ENCODE results near the gene SLC9C1.

DNA sequence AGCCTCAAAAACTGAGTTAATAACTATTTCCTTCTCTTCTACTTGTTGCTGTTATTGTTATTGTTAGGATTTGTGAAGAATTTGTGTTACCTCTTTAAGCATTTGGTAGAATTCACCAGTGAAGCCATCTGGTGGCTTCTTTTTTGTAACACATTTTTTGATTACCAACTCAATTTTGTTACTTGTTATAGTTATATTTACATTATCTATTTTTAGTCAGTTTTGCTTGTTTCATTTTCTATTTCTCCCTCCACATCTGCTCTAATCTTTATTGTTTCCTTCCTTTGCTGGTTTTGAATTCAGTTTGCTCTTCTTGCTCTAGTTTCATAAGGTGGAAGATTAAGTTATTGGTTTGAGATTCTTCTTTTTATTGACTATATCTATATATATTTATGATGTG lies 3.7 kb upstream of the SLC9C1 start:
- TF ChIP-seq, protein P1, sequence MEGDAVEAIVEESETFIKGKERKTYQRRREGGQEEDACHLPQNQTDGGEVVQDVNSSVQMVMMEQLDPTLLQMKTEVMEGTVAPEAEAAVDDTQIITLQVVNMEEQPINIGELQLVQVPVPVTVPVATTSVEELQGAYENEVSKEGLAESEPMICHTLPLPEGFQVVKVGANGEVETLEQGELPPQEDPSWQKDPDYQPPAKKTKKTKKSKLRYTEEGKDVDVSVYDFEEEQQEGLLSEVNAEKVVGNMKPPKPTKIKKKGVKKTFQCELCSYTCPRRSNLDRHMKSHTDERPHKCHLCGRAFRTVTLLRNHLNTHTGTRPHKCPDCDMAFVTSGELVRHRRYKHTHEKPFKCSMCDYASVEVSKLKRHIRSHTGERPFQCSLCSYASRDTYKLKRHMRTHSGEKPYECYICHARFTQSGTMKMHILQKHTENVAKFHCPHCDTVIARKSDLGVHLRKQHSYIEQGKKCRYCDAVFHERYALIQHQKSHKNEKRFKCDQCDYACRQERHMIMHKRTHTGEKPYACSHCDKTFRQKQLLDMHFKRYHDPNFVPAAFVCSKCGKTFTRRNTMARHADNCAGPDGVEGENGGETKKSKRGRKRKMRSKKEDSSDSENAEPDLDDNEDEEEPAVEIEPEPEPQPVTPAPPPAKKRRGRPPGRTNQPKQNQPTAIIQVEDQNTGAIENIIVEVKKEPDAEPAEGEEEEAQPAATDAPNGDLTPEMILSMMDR (conservative IDR thresholded peaks at IDR 0.05): no peak
- no peak for TF ChIP-seq ZFX (IDR thresholded peaks at IDR 0.05)

All from C4-2B (cell line).